ENCODE results near the gene AGER. TPM values are rescaled to one million over a fixed set of nuclear protein-coding genes. Genes with fewer than 3 reads are reported as not detected.
"Not testable (repeated sequence)": the region's sequence is repeated elsewhere in the genome, so short reads cannot be mapped to it uniquely, and the experiment has no call there.

Gene AGER
- total RNA-seq, 1 donor from 2014 or later, result 0.60 TPM

DNA sequence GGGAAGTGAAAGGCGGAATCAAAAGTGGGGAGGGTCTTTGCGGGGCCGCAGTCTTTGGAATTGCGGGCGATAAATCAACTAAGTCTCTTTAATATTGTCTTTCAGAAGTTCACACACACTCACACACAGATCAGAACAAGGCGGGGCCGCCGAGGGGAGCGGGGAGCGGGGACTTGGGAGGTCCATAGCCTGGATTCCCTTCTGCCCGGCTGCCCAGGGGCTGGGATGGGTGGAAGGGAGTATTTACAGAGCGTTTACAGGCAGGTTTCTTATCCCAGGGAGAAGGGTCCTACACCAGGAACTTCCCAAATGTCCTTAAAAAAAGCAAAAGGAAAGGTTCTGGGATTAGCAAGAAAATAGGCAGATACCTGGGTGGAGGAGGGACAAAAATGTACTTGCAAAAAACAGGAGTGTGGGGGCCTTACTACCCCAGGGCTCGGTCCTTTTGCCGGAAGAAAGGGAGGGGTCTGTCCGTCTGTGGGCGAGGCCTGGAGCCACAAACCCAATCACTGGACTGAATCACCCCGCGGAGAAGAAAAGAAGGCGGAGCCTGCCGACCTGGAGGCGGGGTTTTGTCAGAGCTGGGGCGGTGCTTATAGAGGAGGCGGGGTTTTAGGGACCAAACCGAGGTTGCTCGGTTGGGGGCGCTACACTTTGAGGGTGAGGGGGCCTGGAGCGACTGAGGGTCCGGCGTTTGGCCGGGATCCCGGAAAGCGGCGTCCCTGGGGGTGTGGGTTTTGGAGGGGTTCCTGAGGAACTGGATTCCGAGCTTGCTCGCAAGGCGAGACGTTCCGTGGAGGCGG, 35.6 kb downstream of the AGER start:
- peak; percentile 58 for DNase-seq (ENCODE audit: low read depth)

DNA sequence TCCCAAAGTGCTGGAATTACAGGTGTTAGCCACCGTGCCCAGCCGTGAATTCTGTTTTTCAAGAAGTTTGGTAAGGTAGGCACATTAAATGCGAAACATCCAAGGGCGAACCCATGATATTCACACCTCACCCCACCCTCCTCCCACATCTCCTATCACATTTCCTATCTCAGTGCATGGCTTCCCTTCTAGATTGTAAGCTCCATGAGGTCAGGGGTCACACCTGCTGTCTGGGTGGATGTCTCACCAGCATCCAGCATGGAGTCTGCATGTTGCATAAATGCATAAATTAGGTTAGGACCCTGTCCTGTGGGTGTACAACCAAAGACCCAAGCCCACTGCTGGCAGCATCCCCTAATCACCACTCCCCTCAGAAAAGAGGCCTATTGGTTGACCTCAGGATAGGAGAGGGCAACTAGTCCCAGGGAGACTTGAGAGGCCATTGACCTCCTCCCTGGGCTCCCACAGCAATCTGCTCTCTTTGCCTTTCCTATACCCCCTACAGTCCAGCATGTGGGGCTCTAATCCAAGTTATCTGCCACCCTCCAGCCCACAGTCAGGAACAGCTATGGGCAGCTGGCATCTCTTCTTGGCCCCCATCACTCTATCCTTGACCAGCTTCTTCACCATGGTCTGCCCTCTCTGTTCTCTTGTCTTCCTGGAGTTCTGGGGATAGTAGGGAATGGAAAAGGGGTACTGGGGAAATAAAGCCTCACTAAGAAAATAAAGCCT, 36.5 kb downstream of the AGER start:
- DNase-seq (ENCODE audit: low read depth), result no peak

DNA sequence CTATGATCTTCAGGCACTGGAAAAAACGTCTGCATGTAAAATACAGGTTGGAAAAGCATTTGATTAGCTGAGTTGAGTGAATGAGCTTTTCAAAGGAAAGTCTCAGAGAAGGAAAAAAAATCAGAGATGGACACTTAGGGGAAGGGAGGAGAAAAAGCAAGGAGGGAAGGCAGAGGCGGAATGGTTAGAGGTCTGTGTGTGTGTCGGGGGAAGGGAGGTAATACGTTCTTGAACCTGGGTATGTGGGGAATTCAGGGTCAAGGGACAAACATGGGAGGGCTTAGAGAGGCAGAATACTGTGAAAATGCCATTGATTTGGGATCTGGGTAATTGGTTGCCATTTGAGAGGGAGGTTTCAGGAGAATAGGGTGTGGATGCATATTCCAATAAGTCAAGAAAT, 37.4 kb downstream of the AGER start:
- no peak for DNase-seq (ENCODE audit: low read depth)

DNA sequence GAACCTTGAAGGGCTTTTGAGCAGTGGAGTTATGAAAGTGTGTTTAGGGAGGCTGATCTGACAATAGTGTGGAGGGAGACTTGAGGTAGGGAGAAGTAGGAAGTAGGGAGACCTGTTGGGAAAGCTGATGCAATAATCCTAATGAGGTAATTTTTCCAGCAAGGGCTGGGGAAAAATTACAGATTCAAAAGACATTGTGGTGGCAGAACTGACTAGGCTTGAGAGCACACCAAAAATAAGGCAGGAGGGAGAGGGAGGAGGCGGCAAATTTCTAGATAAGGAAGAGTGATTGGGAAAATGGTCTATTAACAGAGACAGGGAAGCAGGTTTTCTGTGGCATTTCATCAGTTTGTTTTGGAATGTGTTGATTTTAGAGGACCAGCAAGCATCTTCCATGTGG, 37.8 kb downstream of the AGER start:
- peak; percentile 31 for DNase-seq (ENCODE audit: low read depth)

DNA sequence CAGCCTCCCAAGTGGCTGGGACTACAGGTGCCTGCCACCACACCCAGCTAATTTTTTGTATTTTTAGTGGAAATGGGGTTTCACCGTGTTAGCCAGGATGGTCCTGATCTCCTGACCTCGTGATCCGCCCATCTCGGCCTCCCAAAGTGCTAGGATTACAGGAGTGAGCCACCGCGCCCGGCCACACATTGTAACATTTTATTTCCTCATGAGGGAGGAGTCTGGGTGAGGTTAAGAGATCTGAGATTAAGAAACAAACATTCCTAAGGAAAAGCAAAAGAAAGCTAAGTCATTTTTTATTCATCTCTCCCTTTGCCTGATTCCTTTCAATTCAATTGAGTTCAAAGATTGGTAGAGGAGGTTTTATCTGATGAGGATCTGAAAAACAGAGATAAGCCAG, 39.8 kb downstream of the AGER start:
- not testable (repeated sequence) for DNase-seq (ENCODE audit: low read depth)

DNA sequence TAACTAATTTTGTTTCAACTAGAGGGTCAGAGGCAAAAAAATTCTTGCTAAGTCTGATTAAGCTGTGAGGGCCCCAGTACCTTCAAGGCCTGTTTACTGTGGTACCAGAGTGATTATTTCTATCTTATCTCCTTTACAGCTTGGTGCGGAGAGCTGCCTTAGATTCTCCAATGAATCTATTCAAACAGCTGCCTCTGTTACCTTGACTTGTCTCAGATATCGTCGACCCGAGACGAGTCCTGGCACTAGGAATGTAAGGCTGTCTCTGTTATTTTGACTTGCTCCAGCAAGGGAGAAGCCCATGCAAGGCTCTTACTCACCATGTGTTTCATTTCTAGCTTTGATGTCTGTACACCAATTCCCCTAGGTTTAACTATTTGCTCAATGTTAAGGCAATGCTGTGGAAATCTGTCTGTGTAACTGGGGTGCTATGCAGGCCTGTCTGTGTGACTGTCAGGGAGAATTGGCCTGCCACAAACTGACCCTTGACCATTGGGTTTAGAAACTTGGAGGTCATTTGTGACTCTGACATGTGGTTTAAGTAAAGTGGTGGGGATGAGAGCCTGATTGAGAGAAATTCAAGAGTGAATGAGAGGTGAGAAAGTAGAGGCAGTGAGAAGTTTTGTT, 43.5 kb downstream of the AGER start:
- no peak for DNase-seq (ENCODE audit: low read depth)

DNA sequence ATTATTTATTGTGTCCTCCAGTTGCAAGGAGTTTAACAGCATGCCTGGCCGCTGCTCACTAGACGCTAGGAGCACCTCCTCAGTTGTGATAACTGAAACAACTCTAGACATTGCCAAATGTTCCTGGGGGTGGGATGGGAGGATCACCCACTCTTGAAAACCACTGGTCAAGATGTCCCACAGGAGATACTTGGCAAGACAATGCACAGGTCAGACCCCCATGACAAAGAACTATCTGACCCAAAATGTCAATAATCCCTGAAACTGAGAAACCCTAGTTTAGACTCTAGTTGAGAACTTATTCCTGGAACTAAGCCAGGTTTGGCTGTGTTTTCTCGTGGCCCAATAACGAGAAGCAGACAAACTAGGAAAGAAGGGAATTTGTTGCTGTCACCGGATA, 44.5 kb downstream of the AGER start:
- no peak for DNase-seq (ENCODE audit: low read depth)

DNA sequence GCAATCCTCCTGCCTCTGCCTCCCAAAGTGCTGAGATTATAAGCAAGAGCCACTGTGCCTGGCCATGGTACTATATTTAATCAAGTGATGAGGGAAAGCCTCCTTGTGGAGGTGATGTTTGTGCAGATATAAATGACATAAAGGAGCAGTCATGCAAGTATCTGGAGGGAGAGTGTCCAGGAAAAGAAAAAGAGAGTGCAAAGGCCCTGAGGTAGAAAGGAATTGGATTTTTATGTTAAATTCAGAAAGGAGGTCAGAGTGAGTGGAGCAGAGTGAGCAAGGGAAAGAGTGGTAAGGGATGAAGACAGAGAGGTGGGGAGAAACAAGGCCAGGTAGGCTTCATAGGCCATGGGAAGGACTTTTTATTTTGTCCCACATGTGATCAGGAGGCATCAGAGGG, 46.6 kb downstream of the AGER start:
- no peak for DNase-seq (ENCODE audit: low read depth)

DNA sequence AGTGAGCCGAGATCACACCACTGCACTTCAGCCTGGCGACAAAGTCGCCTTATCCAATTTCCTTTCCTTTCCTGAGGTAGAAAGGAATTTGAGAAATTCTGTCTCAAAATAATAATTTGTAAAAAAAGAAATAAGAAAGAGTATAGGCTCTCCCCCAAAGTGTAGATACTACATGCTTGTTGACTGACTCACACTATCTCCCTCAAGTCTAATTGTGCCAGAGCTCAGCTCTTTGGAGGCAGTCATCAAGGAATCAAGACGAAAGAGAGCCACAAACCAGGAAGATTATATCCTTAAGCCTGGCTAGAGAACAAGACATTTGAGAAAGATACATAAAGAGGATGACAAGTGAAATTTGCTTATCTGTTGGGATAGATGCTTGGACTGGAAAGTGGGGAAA, 50.3 kb downstream of the AGER start:
- no peak for DNase-seq (ENCODE audit: low read depth)

DNA sequence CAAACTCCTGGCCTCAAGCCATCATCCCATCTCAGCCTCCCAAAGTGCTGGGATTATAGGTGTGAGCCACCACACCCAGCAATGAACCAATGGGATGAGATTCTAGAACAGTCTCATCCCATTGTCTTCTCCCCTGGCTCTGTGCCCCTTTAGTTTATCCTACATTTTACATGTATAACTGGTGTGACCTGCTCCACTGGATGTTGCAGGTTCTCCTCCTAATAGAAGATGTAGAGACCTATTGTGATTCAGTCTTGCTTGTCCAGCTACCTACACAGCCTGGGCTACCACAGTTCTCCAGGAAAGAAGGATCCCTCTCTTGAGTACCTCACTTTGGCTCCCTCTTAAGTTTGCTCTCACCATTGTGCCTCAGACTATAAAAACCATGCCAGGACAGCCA, 51.9 kb downstream of the AGER start:
- no peak for DNase-seq (ENCODE audit: low read depth)

DNA sequence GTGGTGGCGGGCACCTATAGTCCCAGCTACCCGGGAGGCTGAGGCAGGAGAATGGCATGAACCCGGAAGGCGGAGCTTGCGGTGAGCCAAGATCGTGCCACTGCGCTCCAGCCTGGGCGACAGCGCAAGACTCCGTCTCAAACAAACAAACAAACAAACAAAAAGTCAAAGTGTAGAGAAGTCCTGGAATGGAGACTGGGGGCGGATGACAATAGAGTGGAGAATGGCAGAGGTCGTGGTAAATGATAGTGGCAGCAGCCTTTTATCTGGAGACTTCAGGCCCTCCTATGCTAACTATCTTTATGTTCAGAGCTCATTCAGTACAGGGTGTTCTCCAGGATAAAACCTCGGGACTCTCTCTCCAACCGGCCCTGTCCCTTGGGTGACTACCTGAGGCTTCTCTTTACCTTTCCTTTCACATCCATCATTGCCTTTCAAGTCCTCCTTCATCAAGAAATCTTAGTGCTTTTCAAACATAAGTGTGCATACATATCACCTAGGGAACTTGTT, 52.6 kb downstream of the AGER start:
- DNase-seq (ENCODE audit: low read depth), result no peak

Other genes starting within 250 kb of the AGER start
- 24.3 and 32.7 TPM in 2 replicates for gene CFB, start 238.2 kb downstream of the AGER start, total RNA-seq
- gene NELFE, start 225.3 kb downstream of the AGER start, total RNA-seq, result 92.3 and 146 TPM in 2 replicates
- gene SKIC2, start 225.1 kb downstream of the AGER start, total RNA-seq, result 46.5 and 47.3 TPM in 2 replicates
- 10.6 and 16.9 TPM in 2 replicates for gene DXO, start 212.1 kb downstream of the AGER start, total RNA-seq
- gene C4A, start 202.2 kb downstream of the AGER start, total RNA-seq, result 1.6 and 42.4 TPM in 2 replicates
- 0.35 and 32.2 TPM in 2 replicates for gene C4B, start 169.5 kb downstream of the AGER start, total RNA-seq
- 0.20 TPM in 1 of 2 replicates, not detected in the other for gene CYP21A2, start 145.8 kb downstream of the AGER start, total RNA-seq
- 0.75 TPM in 1 of 2 replicates, not detected in the other for gene TNXB, start 74.9 kb downstream of the AGER start, total RNA-seq
- gene ATF6B, start 56.0 kb downstream of the AGER start, total RNA-seq, result 16.5 and 26.2 TPM in 2 replicates
- 5.6 and 7.6 TPM in 2 replicates for gene FKBPL, start 54.0 kb downstream of the AGER start, total RNA-seq
- gene PRRT1, start 32.3 kb downstream of the AGER start, total RNA-seq, result not detected in 2 replicates
- 10.4 and 48.7 TPM in 2 replicates for gene PPT2, start 30.1 kb downstream of the AGER start, total RNA-seq
- 1.3 TPM in 1 of 2 replicates, not detected in the other for gene EGFL8, start 19.7 kb downstream of the AGER start, total RNA-seq
- 9.9 and 30.8 TPM in 2 replicates for gene AGPAT1, start 8.2 kb downstream of the AGER start, total RNA-seq
- 58.8 and 80.2 TPM in 2 replicates for gene RNF5, start 5.8 kb downstream of the AGER start, total RNA-seq
- 32.0 and 55.9 TPM in 2 replicates for gene PBX2, start 5.9 kb upstream of the AGER start, total RNA-seq
- gene GPSM3, start 8.4 kb upstream of the AGER start, total RNA-seq, result 0.40 and 1.9 TPM in 2 replicates
- 0.52 and 0.85 TPM in 2 replicates for gene NOTCH4, start 39.8 kb upstream of the AGER start, total RNA-seq
- not detected in 2 replicates for gene TSBP1, start 187.7 kb upstream of the AGER start, total RNA-seq
- not detected in 2 replicates for gene BTNL2, start 222.9 kb upstream of the AGER start, total RNA-seq

Data from renal cortical epithelial cell (primary cell).